K562 (cell line): ENCODE data around the gene PDLIM4. TPM values are rescaled to one million over a fixed set of nuclear protein-coding genes. Genes with fewer than 3 reads are reported as not detected.

Source experiments
- ATF4 ChIP-seq: fragments of 450-650 bp; formaldehyde crosslinking; IDR thresholded peaks from 2 replicates; pipeline ENCODE4 v1.4.0; 2022; ENCODE audit warnings: mild to moderate bottlenecking, moderate library complexity
- CXXC5 ChIP-seq: fragments of 250-450 bp; sonication (Bioruptor Pico); IDR thresholded peaks from 2 replicates; pipeline ENCODE4 v1.8.0; 2022; ENCODE audit warnings: inconsistent platforms, mild to moderate bottlenecking, moderate library complexity
- MEIS2 ChIP-seq: fragments of 450-650 bp; IDR thresholded peaks from 2 replicates; pipeline ENCODE4 v1.6.1; 2014; ENCODE audit warnings: mild to moderate bottlenecking; ENCODE audit not compliant: partially characterized antibody
- NFE2 ChIP-seq: IDR thresholded peaks from 2 replicates; pipeline ENCODE4 v1.6.1; 2014; ENCODE audit warnings: antibody characterized with exemption, low read depth
- POLR2G ChIP-seq: fragments of 200-400 bp; formaldehyde crosslinking; IDR thresholded peaks from 2 replicates; pipeline ENCODE4 v1.6.1; 2017; ENCODE audit warnings: low read depth, mild to moderate bottlenecking, antibody characterized with exemption, low read length, moderate library complexity
- REST ChIP-seq, 2 experiments: fragments of 450-650 bp; formaldehyde crosslinking in 1 of 2; IDR thresholded peaks; 2 replicates each; pipeline versions ENCODE4 v1.4.0 to v1.6.1; 2014 to 2020; ENCODE audit warnings: mild to moderate bottlenecking in 2 of 2, borderline replicate concordance in 1 of 2, low read depth in 1 of 2
- polyA plus RNA-seq, 8 experiments: library from polyadenylated mRNA; depleted of rRNA in 4 of 8; stranded (reverse) in 5 of 8; unstranded in 3 of 8; fragments of >200 nt; fragmentation: Nextera tagmentation in 2 of 8; fragmentation: Illumina TruSeq in 1 of 8; extraction: Ambion mirVana in 2 of 8; extraction: Trizol in 1 of 8; gene quantifications; 2 replicates each; pipeline versions ENCODE4 v1.2.1 to v1.2.3, GENCODE V29; 2011 to 2014; ENCODE audit warnings: inconsistent platforms in 1 of 8, missing spikeins in 1 of 8
- total RNA-seq, 7 experiments: library from RNA; depleted of rRNA in 6 of 7; stranded (reverse); fragments of >200 nt in 6 of 7; fragmentation: Illumina TruSeq in 2 of 7; extraction: Trizol in 2 of 7; gene quantifications; 2 replicates each; pipeline versions ENCODE4 v1.2.1 to v1.2.3, GENCODE V29; 2011 to 2021; ENCODE audit warnings: low replicate concordance in 1 of 7

The PDLIM4 gene
- total and polyA plus RNA-seq, 9 of the 15 experiments (the other 6 are each of a cell fraction or from before 2014, with no cell fraction given): 0.28 to 32.8 (median 13.1) TPM

GRCh38 chr5:132225165-132226032, 32.1 kb upstream of the PDLIM4 start (continued):
- peak; percentile 52 for TF ChIP-seq REST (IDR thresholded peaks at IDR 0.05; ENCODE audit: borderline replicate concordance)
- no peak for TF ChIP-seq REST (CRISPR knock-in tag; IDR thresholded peaks at IDR 0.05; ENCODE audit: low read depth)
- no peak for TF ChIP-seq NFE2
- TF ChIP-seq CXXC5 (CRISPR knock-in tag): 0 out of 2 replicates have a peak, but pooled peaks have one; percentile 16
- no peak for TF ChIP-seq POLR2G
- peak; percentile 24; the same call in 1 of the 2 replicates for TF ChIP-seq ATF4
- TF ChIP-seq MEIS2: peak; percentile 5
